ENCODE data around the gene PIK3C2G. TPM values are rescaled to one million over a fixed set of nuclear protein-coding genes. Genes with fewer than 3 reads are reported as not detected.

PIK3C2G gene
- 1 to 10 TPM in 4 of 6 donors, under 1 TPM in 2; 0.60 to 3.2 (median 1.6) TPM for total RNA-seq
- 1 to 10 TPM; 1.5 to 1.6 TPM for polyA plus RNA-seq

- no peak within 1 kb of the TSS for H3K4me3 ChIP-seq
- FAIRE-seq (no peak), ATAC-seq (no peak), DNase-seq (no peak)
- TF ChIP-seq CTCF (IDR thresholded peaks at IDR 0.05), result no peak
- no peaks in the 10 kb centered on the region for H3K4me1 ChIP-seq
- H3K36me3 ChIP-seq, result no peaks in the 10 kb centered on the region
- no peaks in the 10 kb centered on the region for H3K9me3 ChIP-seq
- peak within 1 kb of the TSS in 2 of 4 donors; percentile 1 to 44 for H3K27ac ChIP-seq
- peaks cover 0 to 3% (median 0%) of the 10 kb centered on the region in 4 donors for H3K27me3 ChIP-seq
- intact Hi-C loops (cut with DNase I), result no loop called here
- WGBS, 2 donors, result 35 to 52% methylated on average over 7 of the region's 7 CpGs
Observed at GRCh38 chr12:18261273-18261672, at the start of gene PIK3C2G. PIK3C2G (plus strand) TSS chr12:18261518; CDS start chr12:18282082, 20,564 bp downstream.

- no peak for ATAC-seq
- no peak for FAIRE-seq
- Histone ChIP-seq H3K27ac (no peak overlapping the region), H3K4me1 (no peaks in the 10 kb centered on the region), H3K27me3 (no peaks in the 10 kb centered on the region), H3K9me3 (no peaks in the 10 kb centered on the region), H3K36me3 (no peaks in the 10 kb centered on the region), H3K4me3 (no peak overlapping the region)
- no peak for DNase-seq
- intact Hi-C loops (cut with DNase I), result no loop called here
- WGBS, 2 donors, result 67 to 86% methylated on average over 1 of the region's 1 CpG
- TF ChIP-seq CTCF (IDR thresholded peaks at IDR 0.05), result no peak
Observed at GRCh38 chr12:18217966-18218365, 43.4 kb upstream of the PIK3C2G start.

- no peak overlapping the region for H3K27ac ChIP-seq
- H3K36me3 ChIP-seq, result no peaks in the 10 kb centered on the region
- H3K4me3 ChIP-seq, result no peak overlapping the region
- intact Hi-C loops (cut with DNase I), result no loop called here
- 50 to 64% methylated on average over 4 of the region's 4 CpGs for WGBS, 2 donors
- no peaks in the 10 kb centered on the region for H3K9me3 ChIP-seq
- no peak for FAIRE-seq
- no peak for DNase-seq
- no peak for TF ChIP-seq CTCF (IDR thresholded peaks at IDR 0.05)
- H3K4me1 ChIP-seq, result no peaks in the 10 kb centered on the region
- no peak for ATAC-seq
- H3K27me3 ChIP-seq, result no peaks in the 10 kb centered on the region
Observed at GRCh38 chr12:18221726-18222125, 39.6 kb upstream of the PIK3C2G start.

- TF ChIP-seq CTCF (IDR thresholded peaks at IDR 0.05), result no peak
- 94 to 96% methylated on average over 1 of the region's 1 CpG for WGBS, 2 donors
- H3K27ac ChIP-seq, result no peak overlapping the region
- FAIRE-seq, result peak; percentile 23
- DNase-seq, result no peak
- no peak overlapping the region for H3K4me3 ChIP-seq
- no peaks in the 10 kb centered on the region for H3K27me3 ChIP-seq
- no peaks in the 10 kb centered on the region for H3K36me3 ChIP-seq
- intact Hi-C loops (cut with DNase I), result no loop called here
- ATAC-seq, result no peak
- H3K4me1 ChIP-seq, result no peaks in the 10 kb centered on the region
- no peaks in the 10 kb centered on the region for H3K9me3 ChIP-seq
Observed at GRCh38 chr12:18222699-18223098, 38.6 kb upstream of the PIK3C2G start.

GRCh38 chr12:18224745-18225144, 36.6 kb upstream of the PIK3C2G start:
- H3K27me3 ChIP-seq, result no peaks in the 10 kb centered on the region
- FAIRE-seq, result peak; percentile 87
- H3K9me3 ChIP-seq, result no peaks in the 10 kb centered on the region
- H3K4me1 ChIP-seq, result no peaks in the 10 kb centered on the region
- peak in 2 of 4 donors; percentile 16 to 27 for TF ChIP-seq CTCF (IDR thresholded peaks at IDR 0.05)
- intact Hi-C loops (cut with DNase I), result no loop called here
- ATAC-seq, result peak in 3 of 4 donors; percentile 52 to 68 (median 58)
- no peak for DNase-seq
- no peaks in the 10 kb centered on the region for H3K36me3 ChIP-seq
- H3K4me3 ChIP-seq, result no peak overlapping the region
- H3K27ac ChIP-seq, result no peak overlapping the region

Measured in pancreas (tissue), 10 donors.